IMR-90 (cell line): Measurements from ENCODE around the gene COL23A1.

Experiments used
- CTCF ChIP-seq: conservative IDR thresholded peaks from 2 replicates; pipeline ENCODE4 v1.5.1; 2012; ENCODE audit warnings: mild to moderate bottlenecking, low read depth, low read length, improper control_type of control experiment
- FOS ChIP-seq: fragments of 150-350 bp; IDR thresholded peaks from 2 replicates; pipeline ENCODE4 v1.6.1; 2016; ENCODE audit warnings: low read depth, low read length
- MAZ ChIP-seq: IDR thresholded peaks from 2 replicates; pipeline ENCODE4 v1.6.1; 2012; ENCODE audit warnings: low read depth, mild to moderate bottlenecking, low read length, improper control_type of control experiment, moderate library complexity, borderline replicate concordance

- no peak for TF ChIP-seq FOS
- TF ChIP-seq CTCF = no peak
- no peak for TF ChIP-seq MAZ
Observed at GRCh38 chr5:178360222-178360925, 229.8 kb downstream of the COL23A1 start.
